ENCODE measurements around the gene KCMF1.

Gene KCMF1

DNA sequence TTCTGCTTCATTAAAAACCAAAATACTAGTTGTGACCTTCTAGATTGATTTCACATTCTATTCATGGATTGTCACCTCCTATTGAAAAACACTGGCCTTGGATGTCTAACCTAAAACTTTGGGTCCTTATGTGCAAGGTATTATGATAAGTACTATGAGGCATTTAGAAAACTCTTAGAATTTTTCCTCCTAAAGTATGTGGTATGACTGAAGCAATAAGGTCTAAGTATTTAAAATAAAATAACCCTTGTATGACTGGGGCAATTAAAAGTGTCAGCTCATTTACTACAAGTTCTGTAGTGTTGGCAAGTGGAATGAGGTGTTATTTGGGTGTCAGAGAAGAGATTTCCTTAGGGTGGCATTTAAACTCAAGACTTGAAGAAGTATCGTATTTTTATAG is 15.1 kb downstream of the KCMF1 start:
- DNase-seq, result no peak

DNA sequence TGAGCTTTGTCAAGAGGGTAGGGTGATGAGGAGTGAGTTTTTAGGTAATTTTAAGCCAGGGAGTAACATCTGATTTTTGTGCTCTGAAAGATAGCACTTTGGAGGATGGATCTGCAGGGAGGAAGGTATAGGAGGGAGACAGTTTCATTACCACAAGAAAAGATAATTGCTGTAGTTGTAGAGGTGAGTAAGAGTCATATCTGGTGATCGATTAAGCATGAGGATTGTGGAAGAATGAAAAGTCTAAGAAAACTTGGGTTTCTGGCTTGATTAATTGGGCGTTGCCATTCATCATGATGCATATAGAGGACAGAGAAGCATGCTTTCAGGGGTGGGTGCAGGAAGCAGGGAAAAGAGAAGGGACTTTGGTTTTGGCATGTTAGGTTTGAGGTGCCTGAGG is 18.5 kb downstream of the KCMF1 start:
- no peak for DNase-seq

DNA sequence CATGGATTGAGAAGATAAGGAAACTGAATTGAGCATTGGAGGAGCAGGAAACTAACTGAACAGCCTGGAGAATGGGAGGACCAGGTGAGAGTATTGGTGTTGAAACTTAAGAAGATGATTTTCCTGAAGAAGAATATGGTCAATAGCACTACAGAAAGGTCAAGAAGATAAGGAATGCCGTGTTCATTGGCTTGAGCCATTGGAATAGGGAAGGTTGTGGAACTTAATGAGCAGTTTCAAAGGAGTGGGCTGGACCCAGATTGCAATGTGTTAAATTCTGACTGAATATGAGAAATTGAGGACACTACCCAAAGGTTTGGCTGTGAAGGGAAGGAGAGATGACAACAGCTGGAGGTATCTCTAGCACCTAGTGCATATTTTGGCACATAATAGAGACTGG is 19.0 kb downstream of the KCMF1 start:
- no peak for DNase-seq

DNA sequence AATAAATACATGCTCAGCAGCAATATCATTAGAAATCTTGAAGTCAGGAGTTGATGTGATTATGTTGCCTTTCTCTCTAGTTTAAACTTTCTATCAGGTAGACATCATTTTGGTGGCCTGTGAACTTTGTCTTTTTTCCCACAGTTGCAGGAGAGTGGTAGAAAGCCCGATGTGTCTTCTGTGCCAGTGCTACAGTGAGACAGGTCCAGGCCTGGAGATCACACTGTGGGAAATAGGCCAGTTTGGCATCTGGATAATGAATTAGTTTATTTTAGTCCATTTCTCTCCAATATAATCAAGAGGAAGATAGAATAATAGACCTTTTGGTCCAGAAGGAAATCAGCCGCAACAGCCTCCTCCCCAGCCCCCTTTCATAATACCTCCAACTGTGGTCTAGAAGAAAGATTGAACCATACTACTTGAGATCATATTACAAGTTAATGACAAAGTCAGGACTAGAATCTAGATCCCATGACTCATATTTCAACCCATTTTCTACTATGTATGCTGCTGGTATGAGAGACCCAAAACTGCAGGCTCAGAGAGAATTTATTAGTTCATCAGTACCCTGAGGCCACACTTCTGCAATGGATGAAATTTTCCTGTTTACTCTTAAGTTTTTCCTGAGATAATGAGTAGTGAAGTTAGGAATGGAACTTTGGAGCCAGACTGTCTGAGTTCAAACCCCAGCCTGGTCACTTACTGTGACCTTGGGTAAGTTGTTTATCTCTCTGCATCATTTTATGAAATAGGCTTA is 20.6 kb downstream of the KCMF1 start:
- peak; percentile 92 for DNase-seq

DNA sequence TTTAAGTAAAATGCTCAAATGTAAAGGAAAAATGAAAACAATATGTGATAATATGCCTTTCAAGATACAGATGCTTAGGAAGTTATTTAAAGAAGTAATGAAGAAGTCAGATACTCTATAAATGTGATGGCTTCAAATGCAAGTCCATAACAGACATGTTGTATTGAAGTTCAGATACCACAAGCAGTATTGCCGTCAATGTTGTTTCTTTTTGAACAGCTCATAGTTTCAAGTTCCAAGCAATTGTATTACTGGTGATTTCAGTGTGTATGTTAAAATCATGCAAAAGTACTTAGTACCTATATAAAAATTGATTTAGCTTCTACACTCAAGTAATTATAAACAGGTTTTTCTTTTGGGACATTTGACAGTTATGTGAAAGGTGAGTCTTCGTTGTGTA is 24.9 kb downstream of the KCMF1 start:
- no peak for DNase-seq

DNA sequence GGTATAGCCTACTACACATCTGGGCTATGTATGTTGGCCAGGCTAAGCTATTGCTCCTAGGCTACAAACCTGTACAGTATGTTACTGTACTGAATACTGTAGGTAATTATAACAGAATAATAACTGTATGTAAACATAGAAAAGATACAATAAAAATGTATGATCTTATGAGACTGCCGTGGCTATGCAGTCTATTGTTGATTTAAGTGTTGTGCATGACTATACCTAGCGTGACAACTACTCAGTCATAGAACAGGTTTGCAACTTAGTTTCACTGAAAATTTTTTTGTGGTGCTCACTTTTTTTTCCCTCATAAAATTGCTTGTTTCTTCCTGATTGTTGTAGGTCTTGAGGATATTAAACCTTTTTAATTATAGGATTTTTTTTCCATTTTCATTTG is 25.9 kb downstream of the KCMF1 start:
- no peak for DNase-seq

DNA sequence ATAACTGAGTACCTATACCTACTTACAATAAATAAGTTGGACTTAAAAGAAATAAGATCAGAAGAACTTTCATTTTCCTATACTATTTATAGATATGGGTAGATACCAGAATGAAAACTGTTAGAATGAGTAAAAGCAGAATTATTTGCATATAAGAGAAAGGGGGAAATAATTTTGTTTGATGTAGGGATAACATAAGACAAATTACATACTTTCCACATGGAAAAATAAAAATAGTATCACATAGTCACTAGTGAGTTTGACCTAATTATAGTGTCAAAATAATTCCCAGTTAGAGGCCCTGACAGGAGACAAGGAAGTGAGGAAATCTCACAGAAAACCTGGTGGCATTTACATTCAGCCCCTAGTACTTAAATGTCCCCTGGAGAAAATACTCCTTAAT is 28.6 kb downstream of the KCMF1 start:
- no peak for DNase-seq

DNA sequence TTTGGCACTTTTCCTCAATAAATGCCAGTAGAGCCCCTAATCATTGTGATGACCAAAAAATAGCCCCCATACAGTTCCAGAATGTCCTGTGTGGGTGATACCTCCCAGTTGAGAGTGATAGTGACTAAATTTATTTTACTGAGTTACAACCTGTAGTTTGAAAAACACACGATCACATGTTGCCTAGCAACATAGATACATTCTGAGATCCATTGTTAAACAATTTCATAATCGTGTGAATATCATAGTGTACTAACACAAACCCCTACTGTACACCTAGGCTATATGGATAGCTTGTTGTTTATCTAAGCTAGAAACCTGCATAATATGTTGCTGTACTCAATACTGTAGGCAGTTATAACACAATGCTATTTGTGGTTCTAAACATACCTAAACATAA is 30.6 kb downstream of the KCMF1 start:
- DNase-seq, result no peak

DNA sequence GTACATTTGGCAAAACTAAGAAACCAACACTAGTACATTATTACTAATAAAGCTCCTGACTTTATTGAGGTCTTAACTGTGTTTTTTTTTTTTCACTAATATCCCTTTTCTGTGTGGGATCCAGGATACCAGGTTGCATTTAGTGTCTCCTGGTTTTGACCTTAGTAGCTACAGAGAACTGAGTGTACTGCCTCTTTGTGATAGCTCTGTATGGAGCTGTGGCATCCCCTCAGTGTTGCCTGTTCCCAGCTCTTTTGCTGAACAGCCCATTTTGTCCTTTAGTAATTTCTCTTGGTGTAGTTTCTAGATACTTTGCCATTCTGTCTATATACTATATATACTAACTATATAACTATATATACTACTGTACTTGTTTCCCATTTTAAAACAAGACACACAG is 31.6 kb downstream of the KCMF1 start:
- DNase-seq, result no peak

DNA sequence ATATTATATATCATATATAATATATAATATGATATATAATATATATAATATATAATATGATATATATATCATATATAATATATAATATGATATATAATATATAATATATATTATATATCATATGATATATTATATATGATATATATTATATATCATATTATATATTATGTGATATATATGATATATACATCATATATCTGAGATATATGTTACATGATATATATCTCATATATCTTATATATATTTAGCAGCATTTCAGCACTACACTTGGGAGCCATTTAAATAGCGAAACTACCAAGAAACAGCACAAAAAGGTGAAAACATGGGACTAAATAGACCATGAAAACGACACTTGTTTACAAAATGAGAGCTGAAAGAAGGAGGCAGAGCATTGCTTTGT is 37.3 kb downstream of the KCMF1 start:
- DNase-seq, result no peak

DNA sequence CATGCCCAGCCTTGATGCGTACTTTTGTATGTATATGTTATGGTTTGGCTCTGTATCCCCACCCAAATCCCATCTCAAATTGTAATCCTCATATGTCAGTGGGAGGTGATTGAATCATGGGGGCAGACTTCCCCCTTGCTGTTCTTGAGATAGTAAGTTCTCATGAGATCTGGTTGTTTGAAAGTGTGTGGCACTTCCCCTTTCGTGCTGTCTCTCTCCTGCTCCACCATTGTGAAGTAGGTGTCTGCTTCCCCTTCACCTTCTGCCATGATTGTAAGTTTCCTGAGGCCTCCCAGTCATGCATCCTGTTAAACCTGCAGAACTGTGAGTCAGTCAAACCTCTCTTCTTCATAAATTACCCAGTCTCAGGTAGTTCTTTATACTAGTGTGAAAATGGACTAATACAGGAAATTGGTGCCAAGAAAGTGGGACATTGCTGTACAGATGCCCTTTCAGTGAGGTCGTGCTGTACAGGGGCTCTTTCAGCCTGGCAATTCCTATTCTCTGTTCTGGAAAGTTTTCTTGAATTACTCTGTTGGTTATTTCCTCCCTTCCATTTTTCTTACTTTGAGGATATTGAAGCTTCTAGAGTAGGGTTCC is 38.2 kb downstream of the KCMF1 start:
- no peak for DNase-seq

DNA sequence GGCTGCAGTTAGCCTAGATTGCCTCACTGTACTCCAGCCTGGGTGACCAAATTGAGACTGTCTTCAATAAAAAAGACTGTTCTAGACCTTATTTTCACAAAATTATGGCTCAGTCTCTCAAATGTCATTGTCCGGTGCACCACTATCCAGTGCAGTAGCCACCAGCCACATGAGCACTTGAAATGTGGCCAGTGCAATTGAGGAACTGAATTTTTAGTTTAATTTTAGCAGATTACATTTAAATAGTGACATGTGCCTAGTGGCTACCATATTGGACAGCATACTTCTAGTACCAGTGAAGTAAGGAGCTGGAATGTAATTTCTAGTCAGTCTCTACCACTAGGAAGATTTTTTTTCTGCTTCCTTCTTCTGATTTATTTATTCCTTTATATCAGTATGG is 39.4 kb downstream of the KCMF1 start:
- no peak for DNase-seq

DNA sequence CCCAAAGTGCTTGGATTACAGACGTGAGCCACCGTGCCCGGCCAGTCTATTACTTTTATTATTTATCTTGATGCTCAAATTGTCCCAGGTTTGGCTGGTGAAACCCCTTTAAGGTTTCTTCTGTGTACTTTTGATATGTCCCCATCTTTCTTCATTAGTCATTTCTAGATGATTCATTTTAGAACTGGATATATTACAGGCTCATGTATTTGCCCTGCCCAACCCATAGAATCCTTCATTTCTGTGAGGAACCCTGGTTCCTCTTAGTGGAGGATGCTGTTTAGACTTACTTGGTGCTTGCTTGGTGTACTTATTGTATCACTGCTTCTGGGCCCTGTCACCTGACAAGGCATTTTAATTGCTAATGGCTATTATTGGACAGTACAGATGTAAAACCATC is 40.1 kb downstream of the KCMF1 start:
- peak; percentile 55 for DNase-seq

DNA sequence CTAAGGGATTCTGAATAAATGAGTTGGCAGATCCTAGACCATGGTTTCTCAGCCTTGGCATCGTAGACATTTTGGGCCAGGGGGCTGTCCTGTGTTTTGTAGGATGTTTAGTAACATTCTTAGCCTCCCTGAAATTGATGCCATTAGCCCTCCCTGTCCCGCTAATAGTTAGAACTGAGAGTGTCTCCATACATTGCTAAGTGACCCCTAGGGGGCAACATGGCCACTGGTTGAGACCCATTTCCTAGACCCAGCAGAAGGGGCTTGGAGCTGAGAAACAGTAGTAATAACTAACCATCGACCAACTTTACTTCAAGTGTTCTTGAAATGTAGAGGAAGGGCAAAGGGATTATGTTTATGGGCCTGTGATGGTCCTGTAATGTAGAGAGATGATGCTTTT is 40.8 kb downstream of the KCMF1 start:
- DNase-seq, result no peak

DNA sequence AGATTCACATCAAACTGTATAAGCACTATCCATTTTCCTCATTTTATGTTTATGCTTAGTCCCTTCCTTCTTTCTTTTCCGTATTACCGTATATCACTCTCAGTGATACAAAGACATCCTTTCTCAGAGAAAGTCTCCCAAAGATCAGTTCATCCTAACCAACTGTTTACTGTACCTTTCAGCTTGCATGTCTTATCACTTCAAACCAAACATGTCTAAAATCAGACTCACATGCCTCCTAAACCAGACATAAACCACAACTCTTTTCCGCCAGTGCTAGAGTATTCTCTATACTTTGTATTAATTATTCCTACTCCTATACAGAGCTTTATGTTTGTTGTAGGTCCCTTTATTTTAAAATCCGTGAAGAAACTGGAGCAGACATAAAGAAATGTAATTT is 41.5 kb downstream of the KCMF1 start:
- no peak for DNase-seq

DNA sequence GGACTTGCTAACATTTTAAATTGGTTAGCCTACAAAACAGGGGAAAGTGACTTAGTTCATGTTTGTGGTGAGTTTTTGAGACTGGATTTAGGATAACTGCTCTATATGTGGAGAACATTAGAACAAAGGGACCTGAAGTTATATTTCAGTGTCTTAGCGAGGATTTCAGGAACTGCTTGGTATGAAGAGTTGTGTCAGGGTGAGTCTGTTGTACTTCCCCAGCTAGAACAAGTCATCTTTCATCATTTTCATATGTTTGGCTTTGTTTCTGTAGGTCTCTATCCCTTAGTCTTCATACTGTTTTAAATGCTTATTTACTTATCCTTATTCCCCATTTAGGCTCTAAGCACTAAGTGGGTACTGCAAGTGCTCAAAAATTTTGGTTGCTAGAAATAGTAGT is 41.9 kb downstream of the KCMF1 start:
- no peak for DNase-seq

DNA sequence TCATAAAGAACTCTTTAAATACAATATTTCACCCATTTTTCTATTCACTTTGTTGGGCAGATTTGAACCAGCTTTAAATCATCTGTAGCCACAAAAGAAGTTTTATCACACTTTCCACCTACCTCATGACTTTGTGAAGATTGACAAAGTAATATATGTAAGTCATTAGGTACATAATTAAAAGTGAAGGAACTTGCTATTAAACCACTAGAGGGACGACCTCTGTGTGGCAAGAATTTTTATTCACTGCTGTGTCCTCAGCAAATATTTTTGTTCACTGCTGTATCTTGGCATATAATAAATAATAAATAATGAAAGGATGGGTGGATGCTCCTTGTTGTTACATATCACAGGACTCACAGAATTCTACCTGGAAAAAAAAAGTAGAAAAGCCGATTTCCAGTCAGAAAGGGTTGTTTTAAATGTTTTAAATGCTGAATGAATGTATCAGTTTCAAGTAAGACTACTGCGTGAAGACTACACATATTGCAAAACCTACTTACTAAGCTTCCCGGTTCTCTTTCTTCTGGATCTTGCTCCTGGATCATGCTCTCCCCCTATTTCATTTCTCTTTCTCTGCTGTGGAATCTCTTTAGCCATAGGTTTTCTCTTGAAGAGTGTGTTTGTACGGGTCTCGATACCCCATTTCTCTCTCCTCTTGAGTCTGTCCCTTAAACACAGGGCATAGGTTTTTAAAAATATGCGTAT is 44.8 kb downstream of the KCMF1 start:
- peak; percentile 28 for DNase-seq

DNA sequence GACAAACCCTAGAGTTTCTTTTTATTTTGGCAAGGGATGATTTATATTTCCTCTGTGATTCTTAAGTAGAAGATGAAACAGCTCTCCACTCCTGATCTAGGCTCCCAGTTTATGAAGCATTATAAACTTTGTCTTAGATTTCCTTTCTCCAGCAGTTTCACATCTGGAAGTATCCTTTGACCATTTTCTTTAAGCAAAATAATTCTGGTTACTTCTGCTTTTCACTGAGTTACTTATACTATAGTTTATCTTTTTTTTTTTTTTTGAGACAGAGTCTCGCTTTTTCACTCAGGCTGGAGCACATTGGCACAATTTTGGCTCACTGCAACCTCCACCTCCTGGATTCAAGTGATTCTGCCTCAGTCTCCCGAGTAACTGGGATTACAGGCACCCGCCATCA is 45.5 kb downstream of the KCMF1 start:
- DNase-seq, result no peak

DNA sequence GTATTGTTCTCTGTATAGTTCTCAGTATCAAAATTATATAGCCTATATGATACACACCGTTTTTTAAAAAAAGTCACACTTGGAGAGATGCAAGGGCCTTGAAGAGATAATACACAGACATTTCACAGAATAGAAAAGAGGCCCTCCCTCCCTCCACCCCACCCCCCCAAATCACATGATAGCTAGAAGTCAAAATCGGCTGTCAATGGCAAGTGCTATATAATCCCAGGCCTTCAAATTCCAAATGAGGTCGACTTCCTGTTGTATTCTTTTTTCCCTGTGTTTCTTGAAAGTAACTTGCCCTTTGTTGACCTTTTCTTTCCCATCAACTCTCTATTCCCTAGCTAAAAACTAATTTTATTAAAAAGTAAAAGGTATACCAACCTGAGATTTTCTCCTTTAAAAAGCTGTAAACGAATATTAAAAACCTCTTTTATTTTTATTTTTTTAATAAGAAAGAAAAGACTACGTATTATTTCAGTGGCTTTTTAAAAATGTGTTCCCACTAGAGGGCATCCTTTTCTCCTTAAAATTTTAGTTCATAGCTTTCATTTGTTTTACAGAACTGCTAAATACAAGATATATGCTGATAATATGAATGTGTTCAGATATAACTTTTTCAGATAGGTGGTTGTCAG is 46.6 kb downstream of the KCMF1 start:
- DNase-seq, result peak; percentile 23

DNA sequence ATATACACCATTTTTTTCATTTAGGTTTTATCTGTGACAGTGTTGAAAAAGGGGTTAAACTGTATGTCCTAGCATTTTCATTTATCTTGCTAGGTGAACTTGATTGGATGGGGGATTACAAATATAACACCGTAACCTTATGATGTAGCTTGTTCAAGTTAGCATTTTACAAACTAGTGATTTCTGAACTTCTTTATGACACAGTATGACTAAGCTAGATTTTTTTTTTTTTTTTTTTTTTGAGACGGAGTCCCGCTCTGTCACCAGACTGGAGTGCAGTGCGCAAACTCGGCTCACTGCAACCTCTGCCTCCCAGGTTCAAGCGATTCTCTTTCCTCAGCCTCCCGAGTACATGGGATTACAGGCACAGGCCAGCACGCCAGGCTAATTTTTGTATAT is 47.1 kb downstream of the KCMF1 start:
- DNase-seq, result no peak

DNA sequence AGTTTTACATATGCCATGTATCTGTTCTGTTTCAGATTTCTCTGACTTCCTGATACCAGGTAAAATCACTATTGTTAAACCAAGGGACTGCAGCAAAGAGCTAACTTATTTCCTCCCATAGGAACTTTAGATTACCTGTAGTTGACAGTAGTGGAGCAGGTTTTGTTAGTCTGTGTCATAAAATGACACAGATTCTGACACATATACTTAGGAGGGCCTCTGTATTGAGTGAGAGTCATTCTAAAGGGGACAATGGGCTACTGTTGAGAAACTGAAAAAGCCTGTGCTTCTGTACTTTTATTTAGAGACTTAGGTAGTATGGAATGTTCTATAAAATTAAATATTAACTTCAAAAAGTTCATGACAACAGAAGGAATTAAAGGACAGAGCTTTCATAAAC is 48.2 kb downstream of the KCMF1 start:
- DNase-seq, result no peak

DNA sequence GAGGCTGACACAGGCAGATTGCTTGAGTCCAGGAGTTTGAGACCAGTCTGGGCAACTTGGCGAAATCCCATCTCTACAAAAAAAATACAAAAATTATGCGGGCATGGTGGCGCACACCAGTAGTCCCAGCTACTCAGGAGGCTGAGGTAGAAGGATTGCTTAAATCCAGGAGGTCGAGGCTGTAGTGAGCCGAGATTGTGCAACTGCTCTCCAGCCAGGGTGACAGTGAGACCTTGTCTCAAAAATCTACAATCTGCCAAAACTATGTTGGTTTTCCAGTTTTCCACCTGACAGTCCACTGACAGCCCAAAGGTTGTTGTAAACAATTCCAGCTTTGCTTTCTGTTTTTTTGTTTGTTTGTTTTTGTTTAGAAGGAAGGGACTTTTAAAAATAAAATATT is 51.3 kb downstream of the KCMF1 start:
- DNase-seq, result no peak

DNA sequence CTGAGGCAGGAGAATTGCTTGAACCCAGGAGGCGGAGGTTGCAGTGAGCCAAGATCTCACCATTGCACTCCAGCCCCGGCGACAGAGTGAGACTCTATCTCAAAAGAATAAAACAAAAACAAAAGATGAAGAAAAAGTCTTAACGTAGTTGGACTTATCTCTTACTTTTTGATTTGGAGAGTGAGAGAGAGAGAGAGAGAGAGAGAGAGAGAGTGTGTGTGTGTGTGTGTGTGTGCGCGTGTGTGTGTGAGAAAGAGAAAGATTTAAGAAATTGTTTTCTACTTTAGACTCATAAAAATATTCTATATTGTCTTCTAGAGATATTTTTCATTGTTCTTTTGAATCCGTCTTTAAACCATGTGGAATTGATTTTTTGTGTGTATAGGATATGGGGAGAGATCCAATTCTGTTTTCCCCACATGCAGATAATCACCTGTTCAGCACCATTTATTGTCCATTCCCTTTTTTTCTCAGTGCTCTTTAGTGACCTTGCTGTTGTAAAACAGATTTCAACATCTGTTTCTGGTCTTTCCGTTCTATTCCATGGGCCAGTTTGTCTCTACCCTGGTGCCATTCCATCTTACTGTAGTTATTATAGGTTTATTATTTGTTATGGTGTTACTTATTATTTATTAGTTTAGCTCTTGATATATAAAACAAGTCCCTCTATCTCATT is 53.5 kb downstream of the KCMF1 start:
- DNase-seq, result no peak

All from HCEC 1CT (cell line).